ENCODE results near the gene FOXP1.

GRCh38 chr3:71187715-71188114, 395.8 kb downstream of the FOXP1 start:
- no peak for TF ChIP-seq CTCF (IDR thresholded peaks at IDR 0.05 in 4 of 5, conservative IDR thresholded peaks at IDR 0.05 in 1 of 5)
- TF ChIP-seq POLR2A (IDR thresholded peaks at IDR 0.05): no peak
